GM18526 (cell line): ENCODE data around the gene ABCA4.

ENCODE experiments used
- POLR2A ChIP-seq: IDR thresholded peaks from 3 replicates; pipeline ENCODE4 v1.6.1; 2011; ENCODE audit not compliant: insufficient read length; ENCODE audit errors: extremely low read depth

The ABCA4 gene

DNA sequence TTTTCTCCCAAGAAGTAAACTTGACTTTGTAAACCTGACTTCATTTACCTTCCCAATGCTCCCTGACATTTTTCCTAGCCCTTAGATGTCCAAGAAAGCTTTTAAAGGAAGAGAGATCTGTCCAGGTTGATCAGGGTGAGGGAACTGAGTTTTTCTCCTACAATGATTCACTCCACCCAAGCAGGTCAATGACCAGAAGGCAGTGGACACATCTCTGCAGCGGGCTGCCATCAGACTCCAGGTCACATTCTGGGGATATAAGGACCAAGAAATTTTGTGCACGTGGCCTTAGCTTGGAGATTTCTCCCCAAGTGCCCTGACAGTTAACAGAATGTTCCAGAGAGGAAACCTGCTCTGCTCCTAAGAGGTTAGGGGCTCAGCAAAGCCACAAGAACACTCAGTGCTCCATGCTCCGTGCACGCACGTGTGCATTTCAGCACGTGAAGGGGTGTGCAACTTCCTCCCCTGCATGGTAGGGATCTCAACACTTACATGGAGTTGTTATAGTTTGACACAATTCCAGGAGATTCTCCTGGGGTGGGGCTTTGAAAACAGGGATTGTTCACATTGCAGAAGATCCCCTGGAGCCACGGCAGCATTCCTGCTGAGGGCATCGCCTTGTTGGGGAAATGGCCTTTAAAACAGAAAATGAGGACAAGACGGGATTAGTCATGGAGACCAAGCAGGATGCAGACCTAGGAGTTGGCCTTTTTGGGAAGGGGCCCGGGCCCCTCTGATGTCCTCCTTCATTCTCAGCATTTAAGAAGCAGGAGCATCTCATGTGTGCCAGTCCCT is 9.8 kb downstream of the ABCA4 start:
- no peak for TF ChIP-seq POLR2A

DNA sequence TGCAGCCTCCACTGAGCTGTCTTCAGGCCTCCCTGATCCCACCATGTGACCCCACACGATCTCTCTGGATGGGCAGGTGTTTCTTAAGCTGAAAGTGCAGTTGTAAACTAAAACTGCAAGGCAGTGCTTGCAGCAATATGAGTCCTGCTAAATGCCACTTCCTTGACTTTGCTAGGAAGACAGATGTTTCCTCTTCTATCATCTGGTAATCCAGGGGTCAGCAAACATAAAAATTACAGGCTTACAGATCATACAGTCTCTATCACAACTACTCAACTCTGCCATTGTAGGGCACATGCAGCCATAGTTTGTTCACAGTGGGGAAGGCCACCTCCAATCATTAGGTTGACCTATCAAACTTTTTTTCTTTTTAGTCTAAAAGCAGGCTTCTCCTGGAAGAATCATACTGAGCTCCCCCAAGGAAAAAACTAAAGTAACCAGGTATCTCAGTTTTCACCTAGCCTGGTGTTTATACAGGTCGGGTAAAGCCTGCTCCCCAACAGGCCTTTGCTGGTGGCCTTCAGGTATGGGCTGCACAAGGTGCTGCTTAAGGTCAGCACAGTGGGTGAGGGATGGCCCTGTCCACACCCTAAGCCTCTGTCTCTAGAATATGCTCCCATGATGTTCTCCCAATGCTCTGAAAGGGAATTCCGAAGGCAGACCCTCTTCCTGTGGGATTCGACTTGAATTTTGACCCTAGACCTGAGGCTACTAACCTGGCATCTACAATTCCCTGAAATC is 10.8 kb downstream of the ABCA4 start:
- no peak for TF ChIP-seq POLR2A

DNA sequence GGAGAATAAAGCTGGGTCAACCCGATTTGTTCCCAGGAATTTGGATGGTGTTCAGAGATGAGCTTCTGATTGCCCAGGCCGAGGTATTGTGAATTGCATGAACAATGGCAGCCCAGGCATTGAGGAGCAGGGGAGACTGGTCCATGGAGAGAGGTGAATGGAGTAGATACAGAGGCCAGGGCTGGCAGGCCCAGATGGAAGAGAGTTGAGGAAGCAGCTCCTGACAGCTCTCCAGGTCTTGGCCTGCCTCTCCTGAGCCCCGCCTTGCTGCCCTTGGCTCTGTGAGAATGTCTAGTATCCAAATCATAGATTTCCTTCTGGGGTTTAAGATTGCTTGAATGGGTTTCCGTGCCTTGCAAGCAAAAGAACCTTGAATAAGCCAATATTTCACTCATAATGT is 11.5 kb downstream of the ABCA4 start:
- TF ChIP-seq POLR2A, result no peak

DNA sequence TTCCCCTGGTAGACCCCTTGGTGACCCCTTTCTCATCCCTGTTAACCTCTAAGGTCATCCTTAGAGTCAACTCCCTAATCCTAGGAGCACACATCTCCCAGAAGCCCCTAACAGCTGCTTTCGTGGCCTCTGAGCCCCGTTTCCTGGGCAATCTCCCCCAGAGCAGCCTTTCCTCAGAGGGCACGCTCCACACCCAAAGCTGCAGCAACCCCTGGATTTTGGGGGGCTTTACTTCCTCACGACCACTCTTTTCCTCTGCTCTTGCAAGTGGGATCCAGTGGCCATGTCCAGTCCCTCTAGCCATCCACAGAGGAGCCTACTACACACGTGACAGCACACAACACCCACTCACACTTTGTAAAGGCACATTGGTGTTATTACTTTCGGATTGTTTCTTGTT is 13.8 kb downstream of the ABCA4 start:
- no peak for TF ChIP-seq POLR2A

DNA sequence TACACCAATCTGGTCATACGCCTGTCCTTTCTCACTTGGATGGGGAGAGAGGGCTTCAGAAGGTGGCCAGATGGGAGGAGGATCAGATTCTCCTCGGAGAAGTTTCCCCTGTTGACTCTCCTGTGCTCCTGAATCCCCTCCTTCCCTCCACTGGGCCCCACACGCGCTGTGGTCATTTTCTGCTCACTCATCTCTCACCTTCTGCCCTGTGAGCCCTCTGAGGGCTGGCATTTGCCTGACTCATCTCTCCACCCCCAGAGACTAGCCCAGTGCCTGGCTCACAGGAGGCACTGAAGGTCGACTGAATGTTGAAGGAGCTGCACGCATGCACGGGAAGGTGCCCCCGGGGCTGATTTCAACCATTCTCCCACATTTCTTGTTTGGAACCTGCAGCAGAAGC is 14.2 kb downstream of the ABCA4 start:
- no peak for TF ChIP-seq POLR2A

DNA sequence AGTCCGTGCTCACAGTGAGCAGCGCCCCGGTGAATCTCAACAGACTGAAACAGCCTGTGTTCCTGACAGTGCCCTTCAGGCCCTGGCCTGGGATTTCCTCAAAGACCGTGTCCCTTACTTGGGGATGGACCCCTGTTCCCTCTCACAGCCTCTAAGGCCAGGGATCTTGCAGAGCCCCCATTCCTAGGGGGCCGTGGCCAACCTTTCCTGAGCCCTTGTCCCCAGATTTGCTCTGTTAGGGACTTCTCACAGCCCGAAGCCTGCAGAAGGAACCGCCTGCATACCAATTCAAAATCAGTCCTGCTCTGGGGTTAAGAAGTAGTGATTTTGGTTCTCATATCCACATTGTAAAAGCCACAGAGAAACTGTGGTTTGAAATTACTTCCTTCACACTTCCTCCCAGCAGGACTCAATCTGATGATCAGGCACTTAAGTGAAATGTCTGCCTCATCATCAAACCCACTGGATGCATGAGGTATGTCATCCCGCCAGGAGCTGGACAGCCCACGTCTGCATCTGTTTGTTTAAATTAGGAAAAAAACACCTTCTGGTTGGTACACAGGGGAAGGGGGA is 14.9 kb downstream of the ABCA4 start:
- TF ChIP-seq POLR2A, result no peak

DNA sequence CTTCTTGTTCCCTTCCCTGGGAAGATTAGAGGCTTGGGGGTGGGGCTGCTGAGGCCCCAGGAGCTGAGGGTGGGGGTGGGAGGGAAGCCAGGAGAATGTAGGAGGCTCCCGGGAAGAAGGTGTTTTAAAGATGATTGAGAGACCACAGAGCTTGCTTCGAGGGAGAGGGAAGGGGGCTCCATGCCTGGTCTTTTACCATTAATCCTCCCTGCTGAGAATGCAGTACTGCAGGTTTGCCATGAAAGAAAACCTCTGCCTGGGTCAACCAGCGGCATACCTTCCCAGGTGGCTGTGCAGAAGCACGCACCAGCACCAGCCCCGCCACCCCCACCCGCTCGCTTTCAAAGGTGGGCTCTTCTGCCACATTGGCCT is 15.4 kb downstream of the ABCA4 start:
- TF ChIP-seq POLR2A, result no peak

DNA sequence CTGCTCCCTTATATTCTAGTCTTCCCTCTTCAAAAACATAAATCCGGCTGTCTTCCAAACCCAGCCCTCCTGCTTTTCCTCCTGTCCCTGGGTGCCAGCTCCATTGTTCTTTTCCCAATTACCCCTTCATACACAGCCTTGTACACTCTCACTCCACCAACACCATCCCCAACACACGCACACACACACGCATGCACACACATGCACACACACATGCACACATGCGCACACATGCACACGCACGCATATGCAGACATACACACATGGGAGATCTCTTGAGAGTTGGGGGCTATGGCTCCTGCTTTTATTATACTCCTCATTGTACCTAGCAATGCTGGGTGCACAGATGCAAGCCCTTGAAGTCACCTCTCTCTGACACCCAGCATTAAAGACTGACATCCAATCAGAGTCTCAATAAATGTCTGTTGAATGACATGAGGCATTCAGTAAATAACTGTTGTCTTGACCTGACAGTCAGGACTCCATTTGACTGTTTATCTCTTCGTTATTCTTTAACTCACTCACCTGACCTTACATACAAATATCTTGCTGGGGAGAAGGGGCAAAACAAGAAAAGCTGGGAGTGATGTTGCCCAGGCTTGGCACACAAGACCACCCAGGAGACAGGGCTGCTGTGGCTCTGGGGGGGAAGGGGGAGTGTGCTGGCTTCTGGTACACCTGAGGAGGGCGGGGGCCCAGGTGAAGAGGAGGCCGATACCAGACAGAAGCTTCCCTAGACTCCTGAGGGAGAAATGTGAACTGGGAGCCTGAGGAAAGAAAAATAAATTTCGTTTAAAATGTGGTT is 16.0 kb downstream of the ABCA4 start:
- no peak for TF ChIP-seq POLR2A

DNA sequence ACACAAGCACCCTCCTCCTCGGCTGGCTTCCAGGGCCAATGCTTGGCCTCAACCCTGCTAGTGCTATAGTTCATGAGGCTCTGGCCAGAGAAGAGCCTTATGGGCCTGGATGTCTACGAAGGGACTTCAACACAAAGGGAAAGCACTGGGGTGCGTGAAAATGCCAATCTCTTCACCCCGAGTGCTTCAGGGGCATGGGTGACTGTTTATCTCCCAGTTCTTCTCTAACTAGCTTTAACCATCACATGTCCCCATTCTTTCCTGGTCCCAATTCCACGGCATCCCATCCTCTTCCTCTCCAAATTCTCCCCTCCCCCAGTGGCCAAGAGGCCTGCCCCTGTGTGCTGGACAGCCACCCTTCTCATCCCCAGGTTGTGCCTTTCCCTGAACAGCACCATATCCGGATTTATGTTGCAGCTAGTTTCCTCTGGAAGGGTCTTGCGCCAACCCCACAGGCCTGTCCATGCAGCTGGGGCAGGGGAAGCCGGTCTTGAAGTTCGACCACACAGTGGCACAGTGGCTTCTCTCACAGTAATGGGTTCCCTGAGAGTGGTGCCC is 16.7 kb downstream of the ABCA4 start:
- TF ChIP-seq POLR2A, result no peak

DNA sequence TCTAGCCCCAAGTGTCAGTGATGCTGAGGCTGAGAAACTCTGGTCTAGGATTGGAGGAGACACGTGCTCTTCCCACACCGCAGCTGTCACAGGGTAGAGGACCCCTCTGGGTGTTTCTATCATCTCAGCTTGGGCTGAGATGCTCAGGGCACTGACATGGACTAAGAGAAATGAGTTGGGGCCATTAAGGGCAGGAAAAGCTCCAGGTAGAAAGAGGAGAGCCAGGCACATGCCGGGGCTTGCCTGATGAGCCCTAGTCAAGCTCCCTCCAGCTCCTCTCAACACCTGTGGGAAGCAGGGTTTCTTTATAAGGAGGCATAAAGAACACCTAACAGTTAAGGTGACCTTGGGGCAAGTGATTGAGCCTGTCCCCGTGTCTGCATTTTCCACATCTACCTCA is 17.3 kb downstream of the ABCA4 start:
- TF ChIP-seq POLR2A, result no peak

DNA sequence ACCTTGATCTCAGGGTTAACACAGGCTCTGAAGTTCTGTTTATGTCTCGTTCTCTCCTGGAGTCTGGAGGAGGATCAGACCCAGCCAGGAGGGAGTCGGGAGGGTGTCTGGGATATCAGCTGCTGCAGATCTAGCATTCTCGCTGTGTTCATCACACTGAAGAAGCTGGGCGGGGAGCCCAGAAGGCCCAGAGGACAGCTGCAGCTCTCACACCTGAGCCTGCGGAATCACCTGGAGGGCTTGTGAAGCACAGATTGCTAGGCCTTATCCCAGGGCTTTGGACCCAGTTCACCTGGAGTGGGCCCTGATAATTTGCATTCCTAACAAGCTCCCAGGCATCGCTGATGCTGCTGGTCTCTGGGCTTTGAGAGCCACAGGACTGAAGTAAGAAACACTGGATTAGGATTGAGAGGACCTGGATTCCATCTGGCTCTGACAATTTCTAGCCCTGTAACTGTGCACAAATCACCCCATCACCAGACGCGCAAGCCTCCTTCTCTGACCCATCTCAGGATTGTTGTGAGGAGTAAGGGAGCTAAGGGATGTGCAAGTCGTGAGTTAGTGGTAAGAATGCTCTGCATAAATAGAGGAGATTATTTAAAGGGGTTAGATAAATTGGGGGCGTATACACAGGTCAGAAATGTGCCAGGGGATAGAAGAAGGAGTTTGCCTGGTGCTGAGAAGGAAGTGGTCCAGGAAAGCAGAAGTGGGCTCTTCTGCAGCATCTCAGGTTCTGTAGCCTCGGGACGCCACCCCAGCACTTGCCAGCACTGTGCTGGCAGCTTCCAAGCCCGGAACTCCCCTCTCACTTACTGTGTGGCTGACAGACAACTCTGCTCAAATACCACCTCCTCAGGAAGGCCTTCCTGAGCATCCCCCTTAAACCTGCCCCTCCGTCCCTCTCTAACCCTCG is 19.1 kb downstream of the ABCA4 start:
- no peak for TF ChIP-seq POLR2A

DNA sequence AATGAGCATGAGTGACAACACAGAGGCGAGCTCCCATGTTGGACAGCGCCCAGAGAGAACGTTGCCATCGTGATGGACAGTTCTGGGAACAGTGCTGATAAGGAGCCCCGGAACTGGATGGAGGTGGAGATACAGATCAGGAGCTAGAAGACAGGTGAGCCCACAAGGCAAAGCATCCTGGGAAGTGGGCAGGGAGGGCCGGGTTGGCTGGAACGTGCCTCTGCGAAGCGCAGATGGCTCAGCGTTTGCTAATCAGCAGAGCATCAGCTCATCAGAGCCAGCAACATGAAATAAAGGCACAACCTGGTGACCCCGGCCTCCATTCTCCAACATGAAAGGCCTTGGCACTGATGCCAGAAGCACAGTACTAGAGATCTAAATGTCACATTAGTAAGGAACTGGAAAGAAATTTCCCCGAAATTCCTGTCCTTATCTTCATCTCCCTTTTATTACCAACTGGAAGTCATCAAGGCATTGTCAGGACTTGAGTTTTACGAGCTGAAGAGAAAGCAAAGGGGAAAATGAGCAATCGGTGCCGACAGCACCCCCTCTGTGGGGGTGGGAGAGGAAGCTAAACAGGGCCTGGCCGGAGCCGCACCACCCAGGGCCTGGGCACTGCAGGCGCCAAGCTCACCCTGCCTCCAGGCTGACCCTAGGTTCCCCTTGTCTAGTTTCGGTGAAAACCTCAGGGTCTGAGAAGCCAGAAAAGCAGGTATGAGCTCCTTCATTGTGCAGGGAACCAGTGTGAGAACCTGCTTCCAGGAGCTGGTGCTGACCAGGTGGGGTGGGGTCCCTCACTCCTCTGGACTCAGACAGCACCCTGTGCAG is 19.9 kb downstream of the ABCA4 start:
- TF ChIP-seq POLR2A, result no peak

DNA sequence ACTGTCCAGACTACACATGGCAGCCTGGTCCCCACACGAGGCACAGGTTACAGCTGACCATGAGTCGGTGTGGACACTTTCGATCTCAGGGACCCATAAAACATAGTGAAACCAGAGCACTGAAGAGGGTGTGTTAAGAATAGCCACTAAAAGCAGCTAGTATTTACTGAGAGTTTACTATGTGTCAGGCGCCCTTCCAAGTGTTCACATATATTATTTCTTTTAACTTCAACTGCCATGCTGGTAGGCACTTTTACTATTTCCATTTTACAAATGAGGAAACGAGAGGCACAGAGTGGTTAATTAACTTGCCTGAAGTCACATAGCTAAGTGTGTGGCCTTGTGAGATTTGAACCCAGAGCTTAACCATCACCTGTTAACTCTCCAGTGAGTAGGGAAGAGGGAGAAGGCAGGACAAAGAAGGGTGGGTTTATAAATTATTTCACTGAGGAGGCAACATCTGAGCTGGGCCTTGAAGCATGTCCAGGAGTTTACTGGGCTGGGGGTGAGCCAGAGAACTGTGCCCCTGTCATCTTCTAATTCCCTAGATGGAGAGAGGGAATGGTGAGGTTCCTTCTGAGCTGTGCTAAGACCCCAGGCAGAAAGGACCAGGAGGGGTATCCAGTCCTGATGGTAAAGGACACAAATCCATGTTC is 20.7 kb downstream of the ABCA4 start:
- no peak for TF ChIP-seq POLR2A
